Measurements from ENCODE around the gene TXNL4A. TPM values are rescaled to one million over a fixed set of nuclear protein-coding genes. Genes with fewer than 3 reads are reported as not detected.
A peak's percentile ranks its signal among the peaks of the same experiment; 100 is the strongest.

TXNL4A gene
- total and polyA plus RNA-seq, 9 donors: 9.4 to 57.1 (median 42.3) TPM

- H3K36me3 ChIP-seq: no peaks in the 10 kb centered on the region
- H3K9me3 ChIP-seq: no peaks in the 10 kb centered on the region
- H3K27ac ChIP-seq: no peak overlapping the region
- peaks cover 3% of the 10 kb centered on the region for H3K4me1 ChIP-seq (ENCODE audit: insufficient read depth)
- WGBS, 3 donors: 34 to 39% (median 35%) methylated on average over 7 of the region's 7 CpGs
- TF ChIP-seq EP300 (IDR thresholded peaks at IDR 0.05): no peak
- no peak for TF ChIP-seq CTCF (IDR thresholded peaks at IDR 0.05)
- no peak for TF ChIP-seq POLR2A (IDR thresholded peaks at IDR 0.05)
- H3K27me3 ChIP-seq: no peaks in the 10 kb centered on the region
- H3K4me3 ChIP-seq: peak overlapping the region; percentile 59
- intact Hi-C loops (cut with DNase I): loop anchor here in 1 of 4 donors (10.0 kb wide), 1 partner anchor 48 kb away; the partner anchor contains the start of gene RBFA
- no peak for DNase-seq
Measured at GRCh38 chr18:79986726-79987125, 1.6 kb downstream of the TXNL4A start.

- intact Hi-C loops (cut with DNase I): loop anchor here in 1 of 4 donors (10.0 kb wide), 1 partner anchor 50 kb away; the partner anchor contains the start of gene RBFA
Measured at GRCh38 chr18:79985172-79985571, 3.2 kb downstream of the TXNL4A start.

GRCh38 chr18:79983793-79984192, 4.6 kb downstream of the TXNL4A start:
- no peak for DNase-seq
- Histone ChIP-seq H3K36me3 (no peaks in the 10 kb centered on the region), H3K27ac (no peak overlapping the region), H3K4me1 (ENCODE audit: insufficient read depth) (peaks cover 3% of the 10 kb centered on the region), H3K27me3 (no peaks in the 10 kb centered on the region), H3K9me3 (no peaks in the 10 kb centered on the region), H3K4me3 (no peak overlapping the region)
- TF ChIP-seq CTCF (IDR thresholded peaks at IDR 0.05): no peak
- no peak for TF ChIP-seq POLR2A (IDR thresholded peaks at IDR 0.05)
- no peak for TF ChIP-seq EP300 (IDR thresholded peaks at IDR 0.05)
- WGBS, 3 donors: 91 to 95% (median 94%) methylated on average over 7 of the region's 7 CpGs
- intact Hi-C loops (cut with DNase I): loop anchor here in 1 of 4 donors (10.0 kb wide), 1 partner anchor 51 kb away; the partner anchor contains the start of gene RBFA

More at GRCh38 chr18:79985172-79985571, 3.2 kb downstream of the TXNL4A start:
- no peak for DNase-seq
- TF ChIP-seq POLR2A (IDR thresholded peaks at IDR 0.05): no peak
- no peaks in the 10 kb centered on the region for H3K9me3 ChIP-seq
- 84 to 89% (median 87%) methylated on average over 12 of the region's 12 CpGs for WGBS, 3 donors
- no peak overlapping the region for H3K27ac ChIP-seq
- H3K27me3 ChIP-seq: no peaks in the 10 kb centered on the region
- no peaks in the 10 kb centered on the region for H3K36me3 ChIP-seq
- no peak overlapping the region for H3K4me3 ChIP-seq
- H3K4me1 ChIP-seq (ENCODE audit: insufficient read depth): peaks cover 3% of the 10 kb centered on the region

- H3K4me3 ChIP-seq: no peak overlapping the region
- H3K4me1 ChIP-seq (ENCODE audit: insufficient read depth): peaks cover 3% of the 10 kb centered on the region
- H3K9me3 ChIP-seq: no peaks in the 10 kb centered on the region
- H3K27ac ChIP-seq: no peak overlapping the region
- intact Hi-C loops (cut with DNase I): loop anchor here in 1 of 4 donors (10.0 kb wide), 1 partner anchor 52 kb away; the partner anchor contains the start of gene RBFA
- DNase-seq: no peak
- 90 to 93% (median 91%) methylated on average over 4 of the region's 4 CpGs for WGBS, 3 donors
- no peaks in the 10 kb centered on the region for H3K36me3 ChIP-seq
- H3K27me3 ChIP-seq: no peaks in the 10 kb centered on the region
- TF ChIP-seq CTCF (IDR thresholded peaks at IDR 0.05): no peak
- TF ChIP-seq EP300 (IDR thresholded peaks at IDR 0.05): no peak
- no peak for TF ChIP-seq POLR2A (IDR thresholded peaks at IDR 0.05)
Measured at GRCh38 chr18:79983253-79983652, 5.1 kb downstream of the TXNL4A start.

GRCh38 chr18:79982736-79983135, 5.6 kb downstream of the TXNL4A start:
- Histone ChIP-seq H3K27ac (no peak overlapping the region), H3K27me3 (no peaks in the 10 kb centered on the region), H3K4me1 (ENCODE audit: insufficient read depth) (peaks cover 3% of the 10 kb centered on the region), H3K36me3 (no peaks in the 10 kb centered on the region), H3K9me3 (no peaks in the 10 kb centered on the region), H3K4me3 (no peak overlapping the region)
- 88 to 94% (median 94%) methylated on average over 6 of the region's 6 CpGs for WGBS, 3 donors
- TF ChIP-seq CTCF (IDR thresholded peaks at IDR 0.05) (no peak), POLR2A (IDR thresholded peaks at IDR 0.05) (no peak), EP300 (IDR thresholded peaks at IDR 0.05) (no peak)
- no peak for DNase-seq
- intact Hi-C loops (cut with DNase I): loop anchor here in 1 of 4 donors (10.0 kb wide), 1 partner anchor 52 kb away; the partner anchor contains the start of gene RBFA

Data from ovary (tissue), 9 donors.